ENCODE results near the gene SOX12. TPM values are rescaled to one million over a fixed set of nuclear protein-coding genes. Genes with fewer than 3 reads are reported as not detected.
A peak's percentile ranks its signal among the peaks of the same experiment; 100 is the strongest.

The SOX12 gene
- total RNA-seq, 1 experiment from 2014 or later = 40.4 TPM

DNA sequence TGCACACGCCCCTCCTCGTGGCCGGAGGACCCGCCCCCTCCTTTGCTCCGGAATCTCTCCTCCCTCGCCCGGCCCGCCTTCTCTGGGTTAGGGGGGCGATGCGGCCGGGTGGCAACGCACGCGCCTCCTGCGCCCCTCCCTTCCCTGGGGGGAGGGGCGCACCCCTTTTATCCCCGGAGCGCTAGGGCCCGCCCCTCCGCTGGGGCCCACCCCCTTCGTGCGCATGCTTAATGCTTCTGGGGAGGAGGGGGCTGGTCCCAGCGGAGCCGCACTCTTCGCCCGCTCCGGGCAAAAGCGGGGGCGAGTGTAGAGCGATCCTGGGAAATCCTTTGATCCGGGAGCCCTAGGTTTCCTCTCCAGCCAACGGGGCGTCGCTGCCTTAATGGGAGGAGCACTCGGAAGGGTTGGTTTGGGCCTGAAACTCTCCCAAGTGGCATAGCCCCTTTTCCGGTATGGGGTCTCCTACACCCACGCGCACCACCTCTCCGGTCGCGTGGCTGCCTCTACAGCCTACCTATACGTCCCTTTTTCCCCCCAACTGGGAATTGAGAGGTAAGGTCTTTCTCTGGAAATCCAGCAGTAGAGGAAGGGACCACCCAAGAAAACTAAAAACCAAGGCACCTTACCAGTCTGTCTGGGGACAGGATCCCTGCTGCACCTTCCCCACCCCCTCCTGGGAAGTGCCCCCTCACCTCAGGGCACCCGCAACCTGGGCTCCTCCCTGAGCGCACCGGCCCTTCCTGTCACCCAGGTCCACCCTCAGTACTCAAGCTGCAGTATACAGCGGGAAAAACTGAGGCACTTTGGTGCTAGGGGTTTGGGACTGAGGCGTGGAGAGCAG is 2.1 kb downstream of the SOX12 start:
- ChIA-PET CTCF (interaction anchor here (0.6 kb wide), 1 partner anchor 1108 kb away, joined by 3 read pairs; no protein-coding TSS in a partner anchor), POLR2A (interaction anchor here (1.4 kb wide), 1 partner anchor 14 kb away, joined by 3 read pairs; no protein-coding TSS in a partner anchor), RAD21 (ENCODE audit: low non-redundant PET in 1 of 2, low total read pairs in 2 of 2, uncharacterized antibody in 2 of 2, unreplicated experiment in 2 of 2) (no interaction called here)
- H3K4me3 ChIP-seq (replicated peaks in 1 of 2; ENCODE audit: low read depth in 1 of 2, low read length in 2 of 2) = peak overlapping the region; percentile 81 to 87
- DNase-seq (ENCODE audit: low read depth, low spot score) (peak; percentile 72), ATAC-seq (peak; percentile 26)
- no peaks in the 10 kb centered on the region for H3K9me2 ChIP-seq (ENCODE audit: insufficient read depth)
- no peak overlapping the region for H2AFZ ChIP-seq (ENCODE audit: low read depth, low read length, poor library complexity, severe bottlenecking)
- H3K9me3 ChIP-seq (ENCODE audit: control insufficient read depth in 1 of 2, insufficient read depth in 1 of 2, low read depth in 1 of 2, low read length in 2 of 2) = no peaks in the 10 kb centered on the region
- H4K20me1 ChIP-seq (ENCODE audit: insufficient read depth) = no peaks in the 10 kb centered on the region
- H3K27ac ChIP-seq (ENCODE audit: low read depth, low read length) = peak overlapping the region; percentile 99
- 0 out of 4 replicates have a peak, but pooled peaks cover 0 to 3% of the 10 kb centered on the region in 2 experiments for H3K36me3 ChIP-seq (ENCODE audit: control insufficient read depth in 1 of 2, insufficient read depth in 2 of 2, low read length in 2 of 2)
- TF ChIP-seq CTCF (IDR thresholded peaks at IDR 0.05 in 2 of 3, conservative IDR thresholded peaks at IDR 0.05 in 1 of 3; ENCODE audit: borderline replicate concordance in 1 of 3, insufficient read depth in 1 of 3, low read depth in 2 of 3, low read length in 2 of 3) (no peak), POLR2AphosphoS5 (IDR thresholded peaks at IDR 0.05; ENCODE audit: low read depth, low read length) (no peak; the same call in none of the 2 replicates), CEBPB (IDR thresholded peaks at IDR 0.05; ENCODE audit: low read depth) (no peak), SRF (IDR thresholded peaks at IDR 0.05; ENCODE audit: low read depth) (no peak), TCF7L2 (IDR thresholded peaks at IDR 0.05; ENCODE audit: borderline replicate concordance, extremely low read depth, insufficient read depth, insufficient read length) (peak; percentile 85)
- H3K4me1 ChIP-seq (ENCODE audit: control insufficient read depth in 1 of 2, insufficient read depth in 2 of 2, low read length in 2 of 2) = peaks cover 11 to 63% of the 10 kb centered on the region in 2 experiments; a peak in 3 of 4 replicates
- H3K9ac ChIP-seq (ENCODE audit: low read length) = peak overlapping the region; percentile 81
- peaks cover 34% of the 10 kb centered on the region for H3K79me2 ChIP-seq (ENCODE audit: insufficient read depth, low read length)
- no peaks in the 10 kb centered on the region for H3K27me3 ChIP-seq (ENCODE audit: insufficient read depth, low read length)
- BruUV-seq (replicated peaks) = TSS peak; percentile 53
- H3K4me2 ChIP-seq (ENCODE audit: low read length) = peak overlapping the region; percentile 90
- intact Hi-C loops (cut with micrococcal nuclease) = no loop called here

Measured in HCT116 (cell line).